Activated naive CD4-positive, alpha-beta T cell treated with anti-CD3 and anti-CD28 coated beads, Interleukin-2, amount 50 U/mL, for 16 hours (primary cell): ENCODE data around the gene UBE4A.

Experiments used
- DNase-seq: peaks from one replicate; pipeline ENCODE4 v3.0.0-alpha.2; 2020

Gene UBE4A

GRCh38 chr11:118442301-118442700, 82.9 kb downstream of the UBE4A start:
- no peak for DNase-seq

DNA sequence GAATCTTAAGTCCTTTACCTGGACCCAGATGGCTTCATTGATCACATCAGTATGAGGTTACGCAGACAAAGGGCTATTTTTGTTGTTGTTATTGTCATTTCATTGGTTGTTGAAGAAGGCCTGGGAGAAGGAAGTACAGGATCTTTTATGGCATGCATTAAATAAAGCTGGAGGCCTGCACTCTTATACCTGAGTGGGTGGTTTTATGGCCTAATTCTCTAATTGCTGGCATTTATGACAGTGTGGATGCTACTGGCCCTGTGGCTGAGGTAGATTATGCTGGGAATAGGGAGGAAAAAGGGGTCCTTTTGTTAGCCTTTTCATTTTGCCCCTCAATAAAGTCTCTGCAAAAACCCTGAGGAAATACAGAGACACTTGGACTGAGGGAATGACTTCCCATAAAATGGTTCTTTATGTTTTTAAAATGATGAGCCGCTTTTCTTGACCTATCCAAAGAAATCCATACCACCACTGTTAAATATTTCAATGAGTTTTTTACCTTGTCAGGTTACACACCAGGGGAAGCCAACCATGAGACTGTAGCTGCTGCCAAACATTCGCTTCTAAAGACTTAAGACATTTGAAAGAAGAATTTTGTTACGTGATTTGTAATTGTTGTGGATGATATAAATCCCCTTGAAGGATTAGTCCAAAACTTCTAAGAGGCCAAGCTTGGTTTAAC, 83.6 kb downstream of the UBE4A start:
- DNase-seq, result no peak

DNA sequence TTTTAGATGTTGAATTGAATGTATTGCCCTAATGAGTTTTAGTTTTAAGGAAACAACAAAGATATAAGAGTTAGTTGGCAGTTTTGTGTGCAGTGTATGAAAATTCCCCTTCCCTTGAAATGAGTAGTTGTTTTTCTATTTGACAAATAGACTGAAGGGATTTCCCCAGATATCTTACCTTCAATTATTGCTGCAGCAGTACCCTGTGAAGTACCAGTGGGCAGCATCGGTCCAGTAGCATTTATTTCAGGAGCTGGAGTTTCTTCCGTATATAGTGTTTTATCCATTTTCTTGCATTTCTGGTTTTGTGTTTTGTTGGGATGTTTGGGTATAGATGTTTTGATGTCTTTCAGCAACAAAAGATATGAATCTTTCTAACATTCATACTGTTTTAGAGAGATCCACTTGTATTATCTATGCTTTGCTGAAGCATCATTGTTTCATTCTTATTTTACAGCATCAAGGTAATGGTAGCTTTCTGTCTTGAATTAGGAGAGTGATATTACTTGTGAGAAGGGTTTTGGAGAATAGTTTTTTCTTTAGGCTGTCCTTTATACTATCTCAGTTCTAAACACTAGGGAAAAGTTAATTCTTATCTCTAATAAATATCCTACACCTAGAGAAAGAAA, 84.3 kb downstream of the UBE4A start:
- no peak for DNase-seq

DNA sequence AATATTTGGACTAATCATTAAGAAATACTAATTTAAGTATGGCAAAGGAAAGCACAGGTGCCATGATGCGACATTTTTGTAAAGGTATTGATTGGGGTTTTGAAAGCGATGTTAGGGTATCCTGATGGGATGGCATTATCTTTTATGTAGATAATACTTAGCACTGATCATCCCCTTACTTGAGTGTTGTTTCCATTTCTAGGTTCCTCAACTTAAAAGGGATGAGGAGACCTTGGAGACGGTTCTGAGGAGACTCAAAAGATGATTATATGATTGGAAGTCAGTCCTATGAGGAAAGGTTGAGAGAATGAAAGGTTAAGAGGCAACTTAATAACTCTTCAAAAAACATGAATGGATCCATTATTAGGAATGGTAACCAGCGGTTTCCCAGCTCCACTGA, 88.0 kb downstream of the UBE4A start:
- no peak for DNase-seq

DNA sequence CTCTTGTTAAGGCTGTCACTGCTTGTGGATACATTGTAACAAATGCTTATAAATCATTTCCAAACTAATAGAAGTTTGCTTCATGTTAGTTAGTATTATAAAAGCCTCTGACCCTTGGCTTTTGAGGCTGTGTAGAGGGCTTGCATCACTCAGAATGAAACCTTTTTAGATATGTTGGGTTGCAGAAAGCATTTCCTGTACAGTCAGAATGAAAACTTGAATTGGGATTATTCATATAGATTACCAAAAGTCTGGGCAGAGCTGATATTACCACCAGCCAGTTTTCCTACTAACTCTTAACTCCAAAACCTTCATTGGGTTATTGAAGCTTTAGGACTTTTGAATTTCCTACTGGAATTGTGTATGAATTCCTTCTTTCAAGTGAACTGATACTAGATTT, 88.9 kb downstream of the UBE4A start:
- no peak for DNase-seq
